Measurements from ENCODE around the gene TMEM250.

Gene TMEM250

DNA sequence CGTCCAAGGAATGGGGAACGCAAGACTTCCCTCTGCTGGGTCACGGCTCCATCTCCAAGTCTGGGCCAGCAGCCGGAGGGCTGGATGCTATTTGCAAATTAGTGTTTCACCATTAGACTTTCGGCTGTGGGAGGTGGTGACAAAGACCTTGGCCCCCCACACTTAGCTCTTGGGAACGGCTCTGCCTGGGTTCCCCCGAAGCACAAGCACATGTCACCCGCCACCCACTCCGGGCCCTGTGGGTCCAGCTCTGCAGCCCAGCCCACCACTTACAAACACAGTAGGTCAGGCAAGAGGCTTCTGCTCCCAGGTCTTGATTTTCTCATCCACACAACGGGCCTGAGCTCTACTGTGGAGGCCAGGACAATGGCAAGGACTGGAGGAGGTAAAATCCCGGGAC lies 25.8 kb upstream of the TMEM250 start:
- TF ChIP-seq, protein P1, sequence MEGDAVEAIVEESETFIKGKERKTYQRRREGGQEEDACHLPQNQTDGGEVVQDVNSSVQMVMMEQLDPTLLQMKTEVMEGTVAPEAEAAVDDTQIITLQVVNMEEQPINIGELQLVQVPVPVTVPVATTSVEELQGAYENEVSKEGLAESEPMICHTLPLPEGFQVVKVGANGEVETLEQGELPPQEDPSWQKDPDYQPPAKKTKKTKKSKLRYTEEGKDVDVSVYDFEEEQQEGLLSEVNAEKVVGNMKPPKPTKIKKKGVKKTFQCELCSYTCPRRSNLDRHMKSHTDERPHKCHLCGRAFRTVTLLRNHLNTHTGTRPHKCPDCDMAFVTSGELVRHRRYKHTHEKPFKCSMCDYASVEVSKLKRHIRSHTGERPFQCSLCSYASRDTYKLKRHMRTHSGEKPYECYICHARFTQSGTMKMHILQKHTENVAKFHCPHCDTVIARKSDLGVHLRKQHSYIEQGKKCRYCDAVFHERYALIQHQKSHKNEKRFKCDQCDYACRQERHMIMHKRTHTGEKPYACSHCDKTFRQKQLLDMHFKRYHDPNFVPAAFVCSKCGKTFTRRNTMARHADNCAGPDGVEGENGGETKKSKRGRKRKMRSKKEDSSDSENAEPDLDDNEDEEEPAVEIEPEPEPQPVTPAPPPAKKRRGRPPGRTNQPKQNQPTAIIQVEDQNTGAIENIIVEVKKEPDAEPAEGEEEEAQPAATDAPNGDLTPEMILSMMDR (conservative IDR thresholded peaks at IDR 0.05; ENCODE audit: low read depth): no peak
- ChIA-PET POLR2A (ENCODE audit: low non-redundant PET) (no interaction called here), CTCF (interaction anchor here (0.6 to 1.4 kb wide), 2 partner anchors 43 to 140 kb away, joined by 3 to 6 read pairs; no protein-coding TSS in a partner anchor)
- DNase-seq (ENCODE audit: low spot score): no peak
- H3K27ac ChIP-seq: no peak overlapping the region

DNA sequence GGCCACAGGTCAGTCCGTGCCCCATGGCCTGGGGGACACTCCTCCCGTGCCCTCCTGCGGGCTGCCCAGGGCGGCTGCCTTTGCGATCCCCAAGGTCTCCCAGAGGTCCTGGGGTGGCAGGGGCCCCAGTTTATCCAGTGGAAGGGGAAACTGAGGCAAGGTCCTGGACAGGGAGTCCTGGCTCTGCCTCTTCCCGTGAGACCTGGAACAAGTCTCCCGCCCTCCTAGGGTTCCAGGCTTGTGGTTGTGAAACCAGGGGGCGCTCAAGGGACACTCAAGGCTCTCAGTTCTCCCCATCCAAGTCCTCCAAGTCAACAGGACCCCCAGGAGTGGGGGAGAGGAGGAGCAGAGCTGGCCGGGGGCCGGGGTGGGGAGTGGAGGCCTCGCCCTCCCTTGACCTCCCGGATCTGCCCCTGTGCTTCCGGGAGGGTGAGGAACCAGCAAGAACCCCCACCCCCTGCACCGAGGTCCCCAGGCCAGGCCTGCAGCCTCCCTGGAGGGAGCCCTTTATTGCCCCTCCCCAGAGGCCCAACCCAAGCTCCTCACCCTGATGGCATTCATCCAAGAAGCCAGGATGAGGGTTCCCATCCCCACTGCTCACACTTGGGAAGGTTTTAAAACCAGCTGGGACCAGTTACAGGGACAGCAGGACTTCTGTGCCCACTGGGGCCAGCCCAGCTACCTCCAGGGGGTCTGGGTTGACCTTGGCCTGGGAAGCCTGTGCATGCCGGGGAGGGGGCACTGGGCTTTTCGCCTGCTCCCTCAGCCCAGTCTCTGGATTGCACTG lies 24.7 kb upstream of the TMEM250 start:
- ChIA-PET CTCF (interaction anchor here (0.6 to 1.4 kb wide), 6 partner anchors 24 to 345 kb away, joined by 3 to 6 read pairs (median 3); no protein-coding TSS in a partner anchor), POLR2A (ENCODE audit: low non-redundant PET) (no interaction called here)
- DNase-seq (ENCODE audit: low spot score): no peak
- H3K27ac ChIP-seq: no peak overlapping the region
- TF ChIP-seq, protein P1 (conservative IDR thresholded peaks at IDR 0.05; ENCODE audit: low read depth): peak; percentile 48

DNA sequence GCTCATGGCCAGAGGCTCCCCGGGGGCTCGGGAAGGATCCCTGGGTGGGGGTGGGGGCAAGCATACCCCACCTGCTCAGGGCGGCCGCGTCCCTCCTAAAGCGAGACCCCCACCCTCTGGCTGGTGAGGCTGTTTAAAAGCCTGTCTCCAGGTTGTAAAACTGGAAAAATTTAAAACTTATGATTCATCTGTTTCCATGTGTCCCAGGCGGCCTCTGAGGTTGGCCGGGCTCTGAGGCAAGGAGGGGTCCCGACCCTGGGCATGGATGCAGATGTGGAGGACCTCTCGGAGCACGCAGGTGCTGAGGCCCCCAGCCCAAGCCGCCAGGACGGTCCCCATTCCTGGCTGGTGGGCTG lies 24.2 kb upstream of the TMEM250 start:
- POLR2A ChIA-PET (ENCODE audit: low non-redundant PET): no interaction called here
- CTCF ChIA-PET: no interaction called here
- TF ChIP-seq, protein P1 (conservative IDR thresholded peaks at IDR 0.05; ENCODE audit: low read depth): no peak
- H3K27ac ChIP-seq: no peak overlapping the region
- DNase-seq (ENCODE audit: low spot score): no peak

DNA sequence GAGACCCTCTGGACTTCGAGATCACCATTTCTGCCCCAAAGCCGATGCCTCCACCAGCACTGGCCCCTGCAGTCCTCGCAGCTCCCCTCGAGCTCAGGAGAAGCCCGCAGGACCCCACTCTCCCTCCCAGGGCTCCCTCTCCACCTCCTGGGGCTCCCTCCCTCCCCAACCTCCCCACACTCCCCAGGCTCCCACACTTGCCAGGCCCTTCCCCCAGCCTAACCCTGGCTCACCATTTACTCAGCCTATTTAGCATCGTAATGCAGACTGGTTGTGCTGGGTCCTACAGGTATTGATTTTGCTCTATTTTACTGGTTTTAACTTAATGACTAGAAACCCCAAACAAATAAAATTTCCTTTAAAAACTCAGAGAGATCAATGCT lies 23.7 kb upstream of the TMEM250 start:
- no peak overlapping the region for H3K27ac ChIP-seq
- no peak for DNase-seq (ENCODE audit: low spot score)
- POLR2A ChIA-PET (ENCODE audit: low non-redundant PET): no interaction called here
- CTCF ChIA-PET: interaction anchor here (0.7 to 1.1 kb wide), 3 partner anchors 19 to 142 kb away, joined by 4 read pairs; no protein-coding TSS in a partner anchor
- TF ChIP-seq, protein P1 (conservative IDR thresholded peaks at IDR 0.05; ENCODE audit: low read depth): no peak

DNA sequence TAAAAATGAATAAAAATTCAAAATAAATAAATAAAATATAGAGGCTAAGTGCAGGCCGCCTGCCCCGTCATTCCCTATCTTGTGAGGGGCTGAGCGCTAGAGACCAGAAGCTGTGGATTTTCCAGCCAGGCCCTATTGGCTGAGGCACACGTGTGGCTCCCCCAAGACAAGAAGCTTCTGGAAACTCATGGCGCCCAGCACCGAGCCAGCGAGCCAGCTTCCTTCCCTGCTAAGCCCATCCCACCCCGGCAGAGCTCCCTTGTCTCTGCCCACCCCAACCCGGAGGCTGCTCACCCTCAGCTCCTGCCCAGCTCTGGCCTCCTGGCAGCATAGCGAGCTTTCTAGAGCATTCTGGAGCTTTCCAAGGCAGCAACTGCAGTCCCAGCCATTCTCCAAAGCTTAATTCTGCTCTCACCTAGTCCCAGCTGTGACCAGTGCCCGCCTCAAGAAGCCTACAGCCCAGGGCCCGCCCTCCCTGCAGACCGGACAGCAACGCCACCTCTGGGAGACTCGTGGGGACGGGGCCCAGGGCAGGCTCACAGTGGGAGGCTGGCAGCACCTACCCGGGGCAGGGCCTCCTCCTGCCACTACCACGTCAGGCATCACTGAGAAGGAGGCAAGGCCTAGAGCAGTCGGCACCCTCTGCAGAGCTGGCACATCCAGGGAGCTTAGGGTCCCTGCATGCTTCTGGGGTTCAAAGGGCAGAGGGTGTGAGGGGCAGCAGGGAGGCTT lies 23.2 kb upstream of the TMEM250 start:
- H3K27ac ChIP-seq: no peak overlapping the region
- ChIA-PET POLR2A (ENCODE audit: low non-redundant PET) (no interaction called here), CTCF (interaction anchor here (0.5 to 1.1 kb wide), 5 partner anchors 19 to 174 kb away, joined by 3 to 4 read pairs (median 4); no protein-coding TSS in a partner anchor)
- TF ChIP-seq, protein P1 (conservative IDR thresholded peaks at IDR 0.05; ENCODE audit: low read depth): no peak
- DNase-seq (ENCODE audit: low spot score): no peak

DNA sequence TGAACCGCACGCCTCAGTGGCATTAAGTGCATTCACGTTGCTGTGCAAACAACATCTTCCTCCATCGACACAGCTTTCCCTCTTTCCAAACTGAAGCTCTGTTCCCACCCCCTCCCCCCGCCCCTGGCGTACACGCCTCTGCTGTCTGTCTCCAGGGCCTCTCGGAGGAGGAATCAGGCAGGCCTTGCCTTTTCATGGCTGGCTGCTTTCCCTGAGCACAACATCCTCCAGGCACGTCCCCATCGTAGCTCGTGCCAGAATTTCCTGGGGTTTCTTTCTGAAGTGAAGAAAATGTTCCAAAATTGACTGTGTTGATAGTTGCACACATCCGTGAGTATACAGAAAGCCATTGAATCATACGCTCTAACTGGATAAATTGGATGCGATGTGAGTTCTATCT lies 22.3 kb upstream of the TMEM250 start:
- ChIA-PET CTCF (interaction anchor here (0.5 to 2.0 kb wide), 4 partner anchors 82 to 174 kb away, joined by 3 to 8 read pairs (median 4); no protein-coding TSS in a partner anchor), POLR2A (ENCODE audit: low non-redundant PET) (no interaction called here)
- DNase-seq (ENCODE audit: low spot score): no peak
- TF ChIP-seq, protein P1 (conservative IDR thresholded peaks at IDR 0.05; ENCODE audit: low read depth): no peak
- no peak overlapping the region for H3K27ac ChIP-seq
